CD4-positive, alpha-beta T cell treated with Interleukin-10 for 1 hour (primary cell): Measurements from ENCODE around the gene WNT7B.
A peak's percentile ranks its signal among the peaks of the same experiment; 100 is the strongest.
"Not testable (repeated sequence)": the region's sequence is repeated elsewhere in the genome, so short reads cannot be mapped to it uniquely, and the experiment has no call there.

Source experiments
- DNase-seq: peaks from one replicate; pipeline ENCODE4 v3.0.0-alpha.2; 2020

Gene WNT7B

GRCh38 chr22:46007848-46008261, 30.9 kb upstream of the WNT7B start:
- DNase-seq: no peak

GRCh38 chr22:46007003-46007847, 30.3 kb upstream of the WNT7B start:
- no peak for DNase-seq

- peak; percentile 87 for DNase-seq
Observed at GRCh38 chr22:46006379-46007002, 29.5 kb upstream of the WNT7B start.

- DNase-seq: not testable (repeated sequence)
Observed at GRCh38 chr22:46005116-46005705, 28.2 kb upstream of the WNT7B start.

GRCh38 chr22:46004105-46004866, 27.3 kb upstream of the WNT7B start:
- peak; percentile 32 for DNase-seq

GRCh38 chr22:46003271-46004091, 26.5 kb upstream of the WNT7B start:
- DNase-seq: no peak

GRCh38 chr22:46002757-46003270, 25.9 kb upstream of the WNT7B start:
- DNase-seq: no peak

DNA sequence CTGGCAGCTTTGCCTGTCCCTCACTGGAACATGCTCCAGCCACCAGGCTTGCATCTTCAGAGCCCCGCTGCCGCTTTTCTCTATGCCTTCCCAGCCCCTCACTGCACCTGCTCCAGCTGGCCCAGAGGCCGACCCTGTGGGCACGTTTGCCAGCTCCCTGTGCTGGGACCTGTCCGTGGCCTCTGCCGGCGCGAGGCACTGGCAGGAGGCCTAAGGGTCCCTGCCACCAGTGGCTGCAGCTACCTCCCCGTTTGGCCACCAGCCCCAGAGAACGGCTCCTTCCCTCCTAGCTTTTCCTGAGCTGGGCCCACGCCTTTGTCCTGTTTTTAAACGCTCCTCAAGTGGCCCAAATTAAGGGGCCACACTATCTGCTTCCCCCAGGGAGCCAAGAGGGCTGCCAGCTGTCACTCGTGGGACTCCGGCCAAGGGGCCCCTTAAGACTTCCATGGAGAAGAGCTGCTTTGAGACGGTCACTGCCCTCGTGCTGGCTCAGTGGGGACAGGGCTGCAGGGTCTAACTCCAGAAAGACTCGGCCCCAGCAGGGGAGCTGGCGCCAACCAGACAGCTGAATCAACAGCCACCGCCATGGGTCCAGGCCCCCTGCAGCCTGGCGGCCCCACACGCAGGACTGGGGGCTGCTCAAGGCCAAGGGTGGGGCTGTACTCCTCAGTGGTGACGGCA, 24.6 kb upstream of the WNT7B start:
- DNase-seq: no peak

DNA sequence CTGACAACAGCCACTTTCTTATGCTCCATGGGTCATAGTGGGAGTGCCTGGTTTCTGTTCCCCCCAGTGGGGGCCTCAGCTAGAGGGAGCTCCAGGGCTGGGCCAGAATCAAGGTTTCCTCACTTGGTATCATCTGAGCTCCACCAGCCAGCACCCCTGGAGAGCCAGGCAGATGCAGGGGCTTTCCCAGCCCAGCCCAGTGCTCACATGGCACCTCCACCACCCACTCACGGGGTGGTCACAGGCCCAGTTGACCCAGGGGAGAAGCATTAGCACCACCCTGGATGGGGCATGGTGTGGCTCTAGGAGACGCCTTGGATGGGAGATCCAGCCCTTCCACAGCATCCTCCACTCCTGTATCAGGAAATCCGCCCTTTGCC, 24.1 kb upstream of the WNT7B start:
- no peak for DNase-seq

GRCh38 chr22:46000081-46001027, 23.4 kb upstream of the WNT7B start:
- DNase-seq: no peak

GRCh38 chr22:45999379-45999971, 22.5 kb upstream of the WNT7B start:
- DNase-seq: no peak

DNA sequence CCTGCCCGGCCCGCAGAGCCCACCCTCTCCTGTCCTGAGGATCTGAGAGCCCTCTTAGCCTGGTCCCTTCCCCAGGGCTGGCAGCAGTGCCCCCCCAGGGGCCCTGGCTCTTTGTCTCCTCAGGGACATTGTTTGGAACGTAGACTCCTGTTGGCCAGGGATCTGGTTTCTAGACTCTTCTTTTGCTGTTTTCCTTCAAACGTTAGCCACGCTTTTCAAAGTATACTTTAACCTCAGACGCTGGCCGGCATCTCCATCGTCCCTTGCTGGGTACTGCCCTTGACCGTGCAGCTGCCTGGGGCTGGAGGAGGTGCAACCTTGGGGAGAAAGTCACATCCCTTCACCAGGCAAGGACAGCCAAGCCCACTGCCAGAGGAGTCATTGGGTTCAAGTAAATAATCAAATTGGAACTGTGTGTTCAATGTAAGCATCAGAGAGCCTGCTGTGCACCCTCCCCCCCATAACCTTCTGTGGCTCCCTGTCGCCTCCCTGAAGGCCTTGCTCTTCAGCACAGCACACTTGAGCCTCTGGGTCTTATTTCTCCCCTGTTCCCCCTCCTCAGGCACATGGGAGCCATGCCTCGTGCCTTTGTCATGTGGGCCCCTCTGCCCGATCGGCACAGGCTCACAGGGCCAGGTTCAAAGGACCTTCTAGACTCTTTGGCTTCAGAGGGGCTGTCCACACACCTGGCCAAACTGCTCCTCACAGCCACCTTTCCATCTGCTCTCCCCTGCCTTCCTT, 21.8 kb upstream of the WNT7B start:
- DNase-seq: no peak

DNA sequence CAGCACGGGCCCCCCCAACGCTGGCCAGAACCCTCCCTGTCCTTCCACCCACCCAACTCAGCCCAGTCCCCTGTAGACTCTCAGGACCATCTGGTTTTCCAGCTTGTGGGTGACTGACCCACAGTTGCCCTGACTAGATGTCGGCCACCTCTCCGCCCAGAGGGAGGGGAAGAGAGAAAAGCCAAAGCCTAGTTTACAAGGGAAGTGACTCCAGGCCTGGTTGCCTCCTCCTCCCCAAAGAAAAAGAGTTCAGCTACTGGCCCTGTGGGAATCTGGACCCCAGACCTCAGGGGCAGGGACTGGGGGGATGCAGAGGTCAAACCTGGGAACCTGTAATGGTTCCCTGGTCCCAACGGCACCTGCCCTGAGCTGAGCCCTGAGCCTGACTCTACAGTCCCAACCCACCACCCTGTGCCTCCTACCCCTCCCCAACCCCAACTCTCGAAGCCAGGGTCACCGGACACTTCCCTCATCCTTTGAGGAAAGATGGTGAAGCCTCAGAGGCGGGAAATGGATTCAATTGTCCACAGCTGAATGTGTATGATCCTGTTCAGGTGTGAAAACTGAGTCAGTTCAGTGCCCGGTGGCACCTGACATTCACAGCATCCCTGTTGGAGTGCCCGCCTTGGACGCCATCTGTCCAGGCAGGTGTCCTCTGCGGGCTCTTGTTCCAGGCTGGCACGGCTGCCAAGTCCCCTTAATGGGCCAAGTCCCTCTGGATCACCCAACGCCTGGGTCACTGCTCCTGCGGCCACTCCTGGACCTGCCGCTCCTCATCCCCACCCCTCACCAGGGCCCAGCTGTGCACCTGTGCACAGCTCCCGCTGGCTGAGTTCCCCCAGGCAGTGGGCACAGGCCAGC, 21.0 kb upstream of the WNT7B start:
- DNase-seq: no peak

- DNase-seq: no peak
Observed at GRCh38 chr22:45997077-45997776, 20.3 kb upstream of the WNT7B start.

GRCh38 chr22:45996241-45997076, 19.5 kb upstream of the WNT7B start:
- DNase-seq: no peak

GRCh38 chr22:45995405-45996101, 18.6 kb upstream of the WNT7B start:
- no peak for DNase-seq
